NT2/D1 (cell line): Measurements from ENCODE around the gene ANKRD55.
"Not testable (repeated sequence)": the region's sequence is repeated elsewhere in the genome, so short reads cannot be mapped to it uniquely, and the experiment has no call there.

Experiments used
- DNase-seq: peaks from one replicate; pipeline ENCODE4 v3.0.0-alpha.2; 2011; ENCODE audit warnings: low read depth, low spot score
- H3K27me3 ChIP-seq: 2 replicates; pipeline ENCODE4 v1.6.0; 2011; ENCODE audit warnings: mild to moderate bottlenecking; ENCODE audit not compliant: insufficient read length, insufficient read depth
- H3K36me3 ChIP-seq: 2 replicates; pipeline ENCODE4 v1.6.1; 2011; ENCODE audit warnings: mild to moderate bottlenecking, low read length, mixed read lengths; ENCODE audit not compliant: insufficient read depth, insufficient read length
- H3K4me1 ChIP-seq: 2 replicates; pipeline ENCODE4 v1.5.1; 2011; ENCODE audit not compliant: insufficient read depth, insufficient read length
- H3K4me3 ChIP-seq: 2 replicates; pipeline ENCODE4 v1.5.1; 2011; ENCODE audit warnings: low read depth; ENCODE audit not compliant: insufficient read length
- H3K9ac ChIP-seq: 2 replicates; pipeline ENCODE4 v1.6.0; 2011; ENCODE audit warnings: low read depth; ENCODE audit not compliant: insufficient read length
- H3K9me3 ChIP-seq: 2 replicates; pipeline ENCODE4 v1.5.1; 2011; ENCODE audit warnings: mild to moderate bottlenecking, low read length; ENCODE audit not compliant: insufficient read depth
- SUZ12 ChIP-seq: IDR thresholded peaks from 2 replicates; pipeline ENCODE4 v1.6.1; 2011; ENCODE audit not compliant: insufficient read length, insufficient read depth; ENCODE audit errors: extremely low read depth
- YY1 ChIP-seq: IDR thresholded peaks from 2 replicates; pipeline ENCODE4 v1.6.1; 2011; ENCODE audit not compliant: insufficient read length, insufficient read depth
- ZNF274 ChIP-seq: IDR thresholded peaks from 2 replicates; pipeline ENCODE4 v1.6.1; 2011; ENCODE audit warnings: mild to moderate bottlenecking, low read depth, low read length

Gene ANKRD55

GRCh38 chr5:56092115-56092514 lies 141.0 kb downstream of the ANKRD55 start:
- H3K9ac ChIP-seq, result no peak overlapping the region
- H3K4me1 ChIP-seq, result no peaks in the 10 kb centered on the region
- no peaks in the 10 kb centered on the region for H3K9me3 ChIP-seq
- H3K36me3 ChIP-seq, result no peaks in the 10 kb centered on the region
- no peaks in the 10 kb centered on the region for H3K27me3 ChIP-seq
- TF ChIP-seq SUZ12 (no peak), ZNF274 (no peak), YY1 (no peak)
- no peak for DNase-seq
- H3K4me3 ChIP-seq, result no peak overlapping the region

GRCh38 chr5:56091664-56092063 lies 141.5 kb downstream of the ANKRD55 start:
- no peaks in the 10 kb centered on the region for H3K36me3 ChIP-seq
- no peaks in the 10 kb centered on the region for H3K27me3 ChIP-seq
- no peaks in the 10 kb centered on the region for H3K9me3 ChIP-seq
- H3K9ac ChIP-seq, result no peak overlapping the region
- TF ChIP-seq ZNF274, result no peak
- TF ChIP-seq SUZ12, result no peak
- no peak for TF ChIP-seq YY1
- H3K4me3 ChIP-seq, result no peak overlapping the region
- no peak for DNase-seq
- no peaks in the 10 kb centered on the region for H3K4me1 ChIP-seq

GRCh38 chr5:56090793-56091460 lies 142.2 kb downstream of the ANKRD55 start:
- TF ChIP-seq SUZ12 (no peak), ZNF274 (no peak), YY1 (no peak)
- Histone ChIP-seq H3K36me3 (no peaks in the 10 kb centered on the region), H3K4me1 (no peaks in the 10 kb centered on the region), H3K9me3 (no peaks in the 10 kb centered on the region), H3K27me3 (no peaks in the 10 kb centered on the region), H3K4me3 (no peak overlapping the region), H3K9ac (no peak overlapping the region)
- DNase-seq, result no peak

GRCh38 chr5:56088967-56089829 lies 143.9 kb downstream of the ANKRD55 start:
- H3K9ac ChIP-seq, result no peak overlapping the region

GRCh38 chr5:56088431-56088949 lies 144.6 kb downstream of the ANKRD55 start:
- Histone ChIP-seq H3K4me3 (no peak overlapping the region), H3K36me3 (no peaks in the 10 kb centered on the region), H3K27me3 (no peaks in the 10 kb centered on the region), H3K9me3 (no peaks in the 10 kb centered on the region), H3K4me1 (no peaks in the 10 kb centered on the region), H3K9ac (no peak overlapping the region)
- DNase-seq, result no peak
- TF ChIP-seq ZNF274 (no peak), SUZ12 (no peak), YY1 (no peak)

More at GRCh38 chr5:56088967-56089829, 143.9 kb downstream of the ANKRD55 start:
- H3K27me3 ChIP-seq, result no peaks in the 10 kb centered on the region
- no peak for DNase-seq
- no peaks in the 10 kb centered on the region for H3K9me3 ChIP-seq
- H3K4me3 ChIP-seq, result no peak overlapping the region
- H3K4me1 ChIP-seq, result no peaks in the 10 kb centered on the region
- TF ChIP-seq SUZ12 (no peak), YY1 (no peak), ZNF274 (no peak)
- H3K36me3 ChIP-seq, result no peaks in the 10 kb centered on the region

GRCh38 chr5:56085193-56085592 lies 147.9 kb downstream of the ANKRD55 start:
- Histone ChIP-seq H3K27me3 (no peaks in the 10 kb centered on the region), H3K9ac (no peak overlapping the region), H3K36me3 (no peaks in the 10 kb centered on the region), H3K4me3 (no peak overlapping the region), H3K9me3 (no peaks in the 10 kb centered on the region), H3K4me1 (peaks cover 2% of the 10 kb centered on the region)
- DNase-seq, result no peak
- no peak for TF ChIP-seq YY1
- no peak for TF ChIP-seq ZNF274
- TF ChIP-seq SUZ12, result no peak

- Histone ChIP-seq H3K9ac (no peak overlapping the region), H3K36me3 (no peaks in the 10 kb centered on the region), H3K27me3 (no peaks in the 10 kb centered on the region), H3K4me1 (peaks cover 2% of the 10 kb centered on the region), H3K9me3 (no peaks in the 10 kb centered on the region), H3K4me3 (no peak overlapping the region)
- DNase-seq, result no peak
- TF ChIP-seq ZNF274 (no peak), YY1 (no peak), SUZ12 (no peak)
These were observed 149.8 kb downstream of the ANKRD55 start for GRCh38 chr5:56083286-56083854.

- DNase-seq, H3K9ac ChIP-seq, H3K4me1 ChIP-seq, H3K4me3 ChIP-seq, H3K27me3 ChIP-seq, H3K9me3 ChIP-seq, H3K36me3 ChIP-seq: not testable (repeated sequence)
These were observed 152.0 kb downstream of the ANKRD55 start for GRCh38 chr5:56081053-56081642.
